ENCODE data around the gene ZBTB44.
A peak's percentile ranks its signal among the peaks of the same experiment; 100 is the strongest.

- 0 out of 2 replicates have a peak, but pooled peaks have one; percentile 21 for TF ChIP-seq CTCF (conservative IDR thresholded peaks at IDR 0.05)
- no peak for TF ChIP-seq EZH2 (IDR thresholded peaks at IDR 0.05; ENCODE audit: low read depth)
Measured at GRCh38 chr11:130198964-130199363, 115.8 kb downstream of the ZBTB44 start.

Measured in PC-9 (cell line).